ENCODE data around the gene KIF26B. TPM values are rescaled to one million over a fixed set of nuclear protein-coding genes. Genes with fewer than 3 reads are reported as not detected.

Gene KIF26B
- total RNA-seq, 3 donors from 2014 or later (not counting 1 experiment from before 2014, with no cell fraction given): 0.16 to 0.96 (median 0.18) TPM

DNA sequence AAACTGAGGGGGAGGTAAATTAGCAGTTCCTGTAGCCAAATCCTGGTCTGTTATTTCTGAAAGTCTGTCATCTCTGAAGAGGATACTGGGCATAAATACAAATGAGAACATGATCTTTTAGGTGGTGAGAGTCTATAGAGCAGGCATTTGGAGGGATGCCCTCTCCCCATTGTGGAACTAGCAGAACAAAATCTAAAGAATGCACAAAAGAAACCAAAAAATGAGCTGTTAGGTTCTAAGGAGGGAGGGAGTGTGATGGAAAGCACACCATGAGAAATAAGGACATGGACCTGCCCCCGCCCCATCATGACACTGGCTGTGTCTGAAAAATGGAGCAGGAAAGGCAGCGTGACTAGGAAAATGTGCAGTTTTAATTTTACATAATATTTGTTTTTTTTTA, 262.0 kb downstream of the KIF26B start:
- TF ChIP-seq, protein P1, sequence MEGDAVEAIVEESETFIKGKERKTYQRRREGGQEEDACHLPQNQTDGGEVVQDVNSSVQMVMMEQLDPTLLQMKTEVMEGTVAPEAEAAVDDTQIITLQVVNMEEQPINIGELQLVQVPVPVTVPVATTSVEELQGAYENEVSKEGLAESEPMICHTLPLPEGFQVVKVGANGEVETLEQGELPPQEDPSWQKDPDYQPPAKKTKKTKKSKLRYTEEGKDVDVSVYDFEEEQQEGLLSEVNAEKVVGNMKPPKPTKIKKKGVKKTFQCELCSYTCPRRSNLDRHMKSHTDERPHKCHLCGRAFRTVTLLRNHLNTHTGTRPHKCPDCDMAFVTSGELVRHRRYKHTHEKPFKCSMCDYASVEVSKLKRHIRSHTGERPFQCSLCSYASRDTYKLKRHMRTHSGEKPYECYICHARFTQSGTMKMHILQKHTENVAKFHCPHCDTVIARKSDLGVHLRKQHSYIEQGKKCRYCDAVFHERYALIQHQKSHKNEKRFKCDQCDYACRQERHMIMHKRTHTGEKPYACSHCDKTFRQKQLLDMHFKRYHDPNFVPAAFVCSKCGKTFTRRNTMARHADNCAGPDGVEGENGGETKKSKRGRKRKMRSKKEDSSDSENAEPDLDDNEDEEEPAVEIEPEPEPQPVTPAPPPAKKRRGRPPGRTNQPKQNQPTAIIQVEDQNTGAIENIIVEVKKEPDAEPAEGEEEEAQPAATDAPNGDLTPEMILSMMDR (IDR thresholded peaks at IDR 0.05): no peak
- intact Hi-C loops (cut with micrococcal nuclease): no loop called here
- H3K27ac ChIP-seq (ENCODE audit: low read length): no peak overlapping the region
- no peaks in the 10 kb centered on the region for H3K36me3 ChIP-seq (ENCODE audit: control insufficient read depth, insufficient read depth, low read length)
- no peaks in the 10 kb centered on the region for H3K9me3 Mint-ChIP-seq
- H3K4me3 Mint-ChIP-seq: no peak overlapping the region
- H3K27me3 Mint-ChIP-seq (ENCODE audit: low read depth in 2 of 2): peaks cover 3 to 14% of the 10 kb centered on the region in 2 donors
- no peak for DNase-seq
- H3K4me3 ChIP-seq (ENCODE audit: low read length): no peak overlapping the region
- no peak overlapping the region for H3K27ac Mint-ChIP-seq
- H3K4me1 Mint-ChIP-seq: no peaks in the 10 kb centered on the region
- H3K4me1 ChIP-seq (ENCODE audit: control insufficient read depth, insufficient read depth, low read length): no peaks in the 10 kb centered on the region
- WGBS (ENCODE audit: insufficient coverage): 100% methylated on average over 1 of the region's 2 CpGs
- no peaks in the 10 kb centered on the region for H3K9me3 ChIP-seq (ENCODE audit: control insufficient read depth, insufficient read depth, low read length)
- H3K27me3 ChIP-seq (ENCODE audit: control insufficient read depth, insufficient read depth, low read length): no peaks in the 10 kb centered on the region
- ATAC-seq: no peak
- H3K36me3 Mint-ChIP-seq: no peaks in the 10 kb centered on the region

DNA sequence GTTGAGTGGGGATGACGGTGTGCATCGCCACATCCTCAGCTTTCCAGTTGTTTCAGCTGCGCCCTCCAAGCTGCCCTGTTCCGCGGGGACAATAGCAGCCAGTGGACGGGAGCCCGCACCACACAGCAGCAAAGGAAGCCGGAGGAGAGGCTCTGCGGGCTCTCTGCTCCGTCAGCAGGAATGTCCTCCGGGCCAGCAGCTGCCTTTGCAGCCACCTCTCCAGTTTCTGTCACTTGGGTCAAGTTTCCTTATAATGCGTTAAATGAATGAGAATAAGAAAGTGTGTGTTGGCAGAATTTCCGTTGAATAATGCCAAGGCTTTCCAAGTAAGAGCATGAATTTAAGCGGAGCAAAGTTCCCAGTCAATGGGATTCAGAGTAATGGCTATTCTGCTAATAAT, 263.3 kb downstream of the KIF26B start:
- Mint-ChIP-seq H3K27ac (no peak overlapping the region), H3K36me3 (no peaks in the 10 kb centered on the region), H3K4me1 (no peaks in the 10 kb centered on the region), H3K9me3 (no peaks in the 10 kb centered on the region), H3K27me3 (ENCODE audit: low read depth in 2 of 2) (peaks cover 3 to 14% of the 10 kb centered on the region in 2 donors), H3K4me3 (no peak overlapping the region)
- TF ChIP-seq, protein P1 (IDR thresholded peaks at IDR 0.05): no peak
- 90% methylated on average over 14 of the region's 14 CpGs for WGBS (ENCODE audit: insufficient coverage)
- H3K36me3 ChIP-seq (ENCODE audit: control insufficient read depth, insufficient read depth, low read length): no peaks in the 10 kb centered on the region
- no peaks in the 10 kb centered on the region for H3K4me1 ChIP-seq (ENCODE audit: control insufficient read depth, insufficient read depth, low read length)
- no peak overlapping the region for H3K27ac ChIP-seq (ENCODE audit: low read length)
- H3K4me3 ChIP-seq (ENCODE audit: low read length): no peak overlapping the region
- intact Hi-C loops (cut with micrococcal nuclease): no loop called here
- no peaks in the 10 kb centered on the region for H3K9me3 ChIP-seq (ENCODE audit: control insufficient read depth, insufficient read depth, low read length)
- ATAC-seq (no peak), DNase-seq (no peak)
- H3K27me3 ChIP-seq (ENCODE audit: control insufficient read depth, insufficient read depth, low read length): no peaks in the 10 kb centered on the region

DNA sequence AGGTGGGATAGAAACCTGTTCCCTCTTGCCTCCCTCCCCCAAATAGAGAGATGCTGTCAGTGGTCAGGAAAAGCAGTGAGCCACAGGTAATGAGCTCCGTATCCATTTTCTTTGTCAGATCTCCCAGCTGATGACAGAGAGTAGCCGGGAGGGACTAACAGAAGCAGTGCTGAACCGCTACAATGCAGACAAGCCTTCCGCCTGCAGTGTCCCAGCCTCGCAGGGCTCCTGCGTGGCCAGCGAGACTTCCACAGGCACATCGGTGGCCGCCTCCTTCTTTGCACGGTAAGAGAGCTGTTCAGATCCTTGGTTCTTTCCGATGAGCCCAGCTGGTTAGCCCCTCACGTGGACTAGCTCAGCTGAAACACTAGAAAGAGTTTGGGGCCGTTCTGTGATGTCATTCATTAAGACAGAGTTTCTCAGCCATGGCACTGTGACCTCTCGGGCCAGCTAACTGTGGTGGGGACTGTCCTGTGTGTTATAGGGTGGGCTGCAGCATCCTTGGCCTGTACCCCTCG, 264.7 kb downstream of the KIF26B start:
- H3K9me3 Mint-ChIP-seq: no peaks in the 10 kb centered on the region
- ATAC-seq: no peak
- H3K36me3 Mint-ChIP-seq: no peaks in the 10 kb centered on the region
- peaks cover 3 to 14% of the 10 kb centered on the region in 2 donors for H3K27me3 Mint-ChIP-seq (ENCODE audit: low read depth in 2 of 2)
- no peaks in the 10 kb centered on the region for H3K4me1 ChIP-seq (ENCODE audit: control insufficient read depth, insufficient read depth, low read length)
- TF ChIP-seq, protein P1 (IDR thresholded peaks at IDR 0.05): no peak
- no peak overlapping the region for H3K27ac Mint-ChIP-seq
- H3K27me3 ChIP-seq (ENCODE audit: control insufficient read depth, insufficient read depth, low read length): no peaks in the 10 kb centered on the region
- H3K4me3 Mint-ChIP-seq: no peak overlapping the region
- no peak for DNase-seq
- intact Hi-C loops (cut with micrococcal nuclease): no loop called here
- no peaks in the 10 kb centered on the region for H3K4me1 Mint-ChIP-seq
- no peaks in the 10 kb centered on the region for H3K36me3 ChIP-seq (ENCODE audit: control insufficient read depth, insufficient read depth, low read length)
- no peak overlapping the region for H3K4me3 ChIP-seq (ENCODE audit: low read length)
- no peak overlapping the region for H3K27ac ChIP-seq (ENCODE audit: low read length)
- WGBS (ENCODE audit: insufficient coverage): 89% methylated on average over 15 of the region's 15 CpGs
- H3K9me3 ChIP-seq (ENCODE audit: control insufficient read depth, insufficient read depth, low read length): no peaks in the 10 kb centered on the region

GRCh38 chr1:245419989-245420388, 265.2 kb downstream of the KIF26B start:
- TF ChIP-seq, protein P1 (IDR thresholded peaks at IDR 0.05): no peak
- 77% methylated on average over 7 of the region's 7 CpGs for WGBS (ENCODE audit: insufficient coverage)
- H3K36me3 Mint-ChIP-seq: no peaks in the 10 kb centered on the region

More at GRCh38 chr1:245419989-245420388, 265.2 kb downstream of the KIF26B start:
- Histone ChIP-seq H3K27me3 (ENCODE audit: control insufficient read depth, insufficient read depth, low read length) (no peaks in the 10 kb centered on the region), H3K4me1 (ENCODE audit: control insufficient read depth, insufficient read depth, low read length) (no peaks in the 10 kb centered on the region), H3K9me3 (ENCODE audit: control insufficient read depth, insufficient read depth, low read length) (no peaks in the 10 kb centered on the region), H3K36me3 (ENCODE audit: control insufficient read depth, insufficient read depth, low read length) (no peaks in the 10 kb centered on the region), H3K4me3 (ENCODE audit: low read length) (no peak overlapping the region), H3K27ac (ENCODE audit: low read length) (no peak overlapping the region)
- Mint-ChIP-seq H3K4me1 (no peaks in the 10 kb centered on the region), H3K27ac (no peak overlapping the region), H3K27me3 (ENCODE audit: low read depth in 2 of 2) (peaks cover 3 to 14% of the 10 kb centered on the region in 2 donors), H3K4me3 (no peak overlapping the region), H3K9me3 (no peaks in the 10 kb centered on the region)
- ATAC-seq (no peak), DNase-seq (no peak)
- intact Hi-C loops (cut with micrococcal nuclease): no loop called here
